HepG2 (cell line): Measurements from ENCODE around the gene PAIP2. TPM values are rescaled to one million over a fixed set of nuclear protein-coding genes. Genes with fewer than 3 reads are reported as not detected.

ENCODE experiments used
- ATF3 ChIP-seq: sonication (generic); formaldehyde crosslinking; IDR thresholded peaks from 2 replicates; pipeline ENCODE4 v1.4.0; 2020; ENCODE audit warnings: missing genetic modification reagents
- CBFB ChIP-seq: sonication (generic); formaldehyde crosslinking; IDR thresholded peaks from 2 replicates; pipeline ENCODE4 v1.4.0; 2020; ENCODE audit warnings: missing genetic modification reagents
- EED ChIP-seq: sonication (generic); formaldehyde crosslinking; IDR thresholded peaks from 2 replicates; pipeline ENCODE4 v1.5.0; 2020; ENCODE audit warnings: mild to moderate bottlenecking, missing genetic modification reagents
- PLSCR1 ChIP-seq: sonication (generic); formaldehyde crosslinking; IDR thresholded peaks from 2 replicates; pipeline ENCODE4 v1.5.0; 2020; ENCODE audit warnings: missing genetic modification reagents, mild to moderate bottlenecking, borderline replicate concordance
- THYN1 ChIP-seq: sonication (generic); formaldehyde crosslinking; IDR thresholded peaks from 2 replicates; pipeline ENCODE4 v1.8.1; 2023; ENCODE audit warnings: low read depth, mild to moderate bottlenecking, moderate library complexity, missing genetic modification reagents, borderline replicate concordance
- ZNF230 ChIP-seq: sonication (generic); formaldehyde crosslinking; IDR thresholded peaks from 2 replicates; pipeline ENCODE4 v1.4.0; 2020; ENCODE audit warnings: mild to moderate bottlenecking, missing genetic modification reagents
- ZNF276 ChIP-seq: sonication (generic); formaldehyde crosslinking; IDR thresholded peaks from 2 replicates; pipeline ENCODE4 v1.4.0; 2020; ENCODE audit warnings: mild to moderate bottlenecking, low read depth, missing genetic modification reagents
- ZNF318 ChIP-seq: sonication (generic); formaldehyde crosslinking; IDR thresholded peaks from 2 replicates; pipeline ENCODE4 v1.4.0; 2020; ENCODE audit warnings: mild to moderate bottlenecking, missing genetic modification reagents
- ZNF552 ChIP-seq: sonication (generic); formaldehyde crosslinking; IDR thresholded peaks from 2 replicates; pipeline ENCODE4 v1.9.0; 2022; ENCODE audit warnings: missing genetic modification reagents, mild to moderate bottlenecking, borderline replicate concordance
- ZNF572 ChIP-seq: sonication (generic); formaldehyde crosslinking; IDR thresholded peaks from 2 replicates; pipeline ENCODE4 v1.5.1; 2020; ENCODE audit warnings: mild to moderate bottlenecking, missing genetic modification reagents
- ZNF607 ChIP-seq: sonication (generic); formaldehyde crosslinking; IDR thresholded peaks from 2 replicates; pipeline ENCODE4 v1.5.1; 2020; ENCODE audit warnings: missing genetic modification reagents, mild to moderate bottlenecking, borderline replicate concordance
- ZNF609 ChIP-seq: sonication (generic); formaldehyde crosslinking; IDR thresholded peaks from 2 replicates; pipeline ENCODE4 v1.4.0; 2020; ENCODE audit warnings: mild to moderate bottlenecking, missing genetic modification reagents, borderline replicate concordance
- polyA plus RNA-seq, 8 experiments: library from polyadenylated mRNA; depleted of rRNA in 3 of 8; stranded (reverse) in 7 of 8; unstranded in 1 of 8; fragments of >200 nt; fragmentation: Illumina TruSeq in 4 of 8; extraction: Trizol in 4 of 8; gene quantifications; 2 replicates each; pipeline versions ENCODE4 v1.2.1 to v1.2.3, GENCODE V29; 2011 to 2016; ENCODE audit warnings: low read depth in 4 of 8, missing spikeins in 1 of 8, mixed read lengths in 1 of 8; ENCODE audit not compliant: insufficient read depth in 1 of 8
- total RNA-seq, 5 experiments: library from RNA; depleted of rRNA; stranded (reverse); fragments of >200 nt; fragmentation: Illumina TruSeq; extraction: Trizol; gene quantifications; 2 replicates each; pipeline ENCODE4 v1.2.3, GENCODE V29; 2016; ENCODE audit warnings: low read depth in 1 of 5

The PAIP2 gene
- total and polyA plus RNA-seq, 2 of the 13 experiments (the other 11 are each of a cell fraction or from before 2014, with no cell fraction given): 61.5 to 76.3 TPM

- TF ChIP-seq ZNF609 (CRISPR knock-in tag) (no peak), ATF3 (CRISPR knock-in tag) (no peak), ZNF607 (CRISPR knock-in tag) (no peak), EED (CRISPR knock-in tag) (no peak), ZNF552 (no peak), ZNF572 (CRISPR knock-in tag) (no peak), PLSCR1 (CRISPR knock-in tag) (no peak), CBFB (CRISPR knock-in tag) (no peak), ZNF318 (no peak), ZNF276 (CRISPR knock-in tag) (no peak), THYN1 (CRISPR knock-in tag) (no peak), ZNF230 (no peak)
Measured at GRCh38 chr5:139383275-139383992, 41.8 kb downstream of the PAIP2 start, which contains the start of gene SLC23A1 (continued).
